Right hindlimb (tissue), 1 donor: ENCODE data around the gene ASH1L.
"Not testable (repeated sequence)": the region's sequence is repeated elsewhere in the genome, so short reads cannot be mapped to it uniquely, and the experiment has no call there.

Source experiments
- DNase-seq: peaks from one replicate; pipeline ENCODE4 v3.0.0-alpha.2; 2018

ASH1L gene

GRCh38 chr1:155301342-155301841 lies 261.2 kb downstream of the ASH1L start, which contains the start of gene PKLR:
TSS of gene PKLR (minus strand) at chr1:155301438. CDS start at chr1:155301395, 43 bp downstream.
- DNase-seq = no peak

- no peak for DNase-seq
These were observed 261.9 kb downstream of the ASH1L start for GRCh38 chr1:155300553-155301329.

GRCh38 chr1:155300024-155300423 lies 262.6 kb downstream of the ASH1L start:
- DNase-seq = no peak

- no peak for DNase-seq
These were observed 265.2 kb downstream of the ASH1L start for GRCh38 chr1:155297384-155297783.

GRCh38 chr1:155296661-155297060 lies 265.9 kb downstream of the ASH1L start:
- no peak for DNase-seq

- no peak for DNase-seq
These were observed 266.7 kb downstream of the ASH1L start for GRCh38 chr1:155295942-155296267.

GRCh38 chr1:155295183-155295941 lies 267.2 kb downstream of the ASH1L start:
- no peak for DNase-seq

- no peak for DNase-seq
These were observed 268.0 kb downstream of the ASH1L start for GRCh38 chr1:155294520-155295182.

- no peak for DNase-seq
These were observed 269.4 kb downstream of the ASH1L start for GRCh38 chr1:155293086-155293749.

GRCh38 chr1:155291006-155291405 lies 271.6 kb downstream of the ASH1L start:
- not testable (repeated sequence) for DNase-seq

- DNase-seq = no peak
These were observed 274.5 kb downstream of the ASH1L start for GRCh38 chr1:155287987-155288543.

GRCh38 chr1:155286544-155286943 lies 276.1 kb downstream of the ASH1L start:
- DNase-seq = no peak

GRCh38 chr1:155285631-155286044 lies 277.0 kb downstream of the ASH1L start:
- no peak for DNase-seq
